ENCODE results near the gene MAP1S.
A peak's percentile ranks its signal among the peaks of the same experiment; 100 is the strongest.

Gene MAP1S

GRCh38 chr19:17678836-17679235 is 40.4 kb upstream of the MAP1S start:
- no peak for DNase-seq (ENCODE audit: extremely low read depth, low read depth)
- no peak overlapping the region for H3K4me3 ChIP-seq (replicated peaks; ENCODE audit: low read depth, low read length)
- TF ChIP-seq CTCF (IDR thresholded peaks at IDR 0.05; ENCODE audit: low read depth, low read length, missing control alignments): no peak

- DNase-seq (ENCODE audit: extremely low read depth, low read depth): no peak
- no peak overlapping the region for H3K4me3 ChIP-seq (replicated peaks; ENCODE audit: low read depth, low read length)
- no peak for TF ChIP-seq CTCF (IDR thresholded peaks at IDR 0.05; ENCODE audit: low read depth, low read length, missing control alignments)
These were observed 39.6 kb upstream of the MAP1S start for GRCh38 chr19:17679526-17680229.

- DNase-seq (ENCODE audit: extremely low read depth, low read depth): no peak
- TF ChIP-seq CTCF (IDR thresholded peaks at IDR 0.05; ENCODE audit: low read depth, low read length, missing control alignments): no peak
- no peak overlapping the region for H3K4me3 ChIP-seq (replicated peaks; ENCODE audit: low read depth, low read length)
These were observed 39.0 kb upstream of the MAP1S start for GRCh38 chr19:17680230-17680722.

- H3K4me3 ChIP-seq (replicated peaks; ENCODE audit: low read depth, low read length): no peak overlapping the region
- peak; percentile 33 for DNase-seq (ENCODE audit: extremely low read depth, low read depth)
- no peak for TF ChIP-seq CTCF (IDR thresholded peaks at IDR 0.05; ENCODE audit: low read depth, low read length, missing control alignments)
These were observed 37.7 kb upstream of the MAP1S start for GRCh38 chr19:17681505-17682125.

DNA sequence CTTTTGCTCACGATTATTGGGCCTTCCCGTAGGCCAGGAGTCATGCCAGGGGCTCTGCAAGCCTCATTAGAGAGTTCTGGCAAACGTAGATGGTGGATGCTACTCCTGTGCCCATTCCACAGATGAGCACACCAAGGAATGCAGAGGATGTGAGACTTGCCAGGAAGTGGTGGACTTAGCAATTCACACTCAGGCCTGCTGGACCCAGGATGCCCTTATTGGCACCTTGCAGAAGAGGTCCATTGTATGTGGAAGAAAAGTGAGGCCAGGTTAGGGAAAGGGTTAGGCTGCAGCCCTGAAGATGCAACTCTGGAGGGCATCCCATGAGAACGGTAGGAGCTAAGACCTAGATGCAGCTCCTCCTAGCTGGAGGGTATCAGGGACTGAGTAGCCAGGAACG is 37.0 kb upstream of the MAP1S start:
- no peak for TF ChIP-seq CTCF (IDR thresholded peaks at IDR 0.05; ENCODE audit: low read depth, low read length, missing control alignments)
- H3K4me3 ChIP-seq (replicated peaks; ENCODE audit: low read depth, low read length): no peak overlapping the region
- no peak for DNase-seq (ENCODE audit: extremely low read depth, low read depth)

- H3K4me3 ChIP-seq (replicated peaks; ENCODE audit: low read depth, low read length): no peak overlapping the region
- DNase-seq (ENCODE audit: extremely low read depth, low read depth): no peak
- TF ChIP-seq CTCF (IDR thresholded peaks at IDR 0.05; ENCODE audit: low read depth, low read length, missing control alignments): no peak
These were observed 36.2 kb upstream of the MAP1S start for GRCh38 chr19:17683078-17683477.

Measured in HFF-Myc (cell line).